DND-41 (cell line): ENCODE results near the gene GLYATL3.
"Not testable (repeated sequence)": the region's sequence is repeated elsewhere in the genome, so short reads cannot be mapped to it uniquely, and the experiment has no call there.

Source experiments
- EZH2 ChIP-seq: IDR thresholded peaks from 3 replicates; pipeline ENCODE4 v1.6.1; 2012; ENCODE audit warnings: borderline replicate concordance, low read depth, mild to moderate bottlenecking, moderate library complexity, low read length, inconsistent platforms; ENCODE audit not compliant: severe bottlenecking
- TF ChIP-seq, protein P1 (sequence below): IDR thresholded peaks from 2 replicates; pipeline ENCODE4 v1.5.1; 2012; ENCODE audit warnings: borderline replicate concordance, low read length, moderate library complexity, mild to moderate bottlenecking; ENCODE audit not compliant: poor library complexity, severe bottlenecking; ENCODE audit errors: extremely low read depth

DNA sequence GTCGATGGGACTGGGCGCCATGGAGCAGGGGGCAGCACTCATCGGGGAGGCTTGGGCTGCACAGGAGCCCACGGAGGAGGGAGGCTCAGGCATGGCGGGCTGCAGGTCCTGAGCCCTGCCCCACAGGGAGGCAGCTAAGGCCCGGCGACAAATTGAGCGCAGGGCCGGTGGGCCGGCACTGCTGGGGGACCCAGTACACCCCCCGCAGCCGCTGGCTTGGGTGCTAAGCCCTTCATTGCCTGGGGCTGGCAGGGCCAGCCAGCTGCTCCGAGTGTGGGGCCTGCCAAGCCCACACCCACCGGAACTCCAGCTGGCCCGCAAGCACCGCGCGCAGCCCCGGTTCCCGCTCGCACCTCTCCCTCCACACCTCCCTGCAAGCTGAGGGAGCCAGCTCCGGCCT, 17.9 kb upstream of the GLYATL3 start:
- TF ChIP-seq, protein P1, sequence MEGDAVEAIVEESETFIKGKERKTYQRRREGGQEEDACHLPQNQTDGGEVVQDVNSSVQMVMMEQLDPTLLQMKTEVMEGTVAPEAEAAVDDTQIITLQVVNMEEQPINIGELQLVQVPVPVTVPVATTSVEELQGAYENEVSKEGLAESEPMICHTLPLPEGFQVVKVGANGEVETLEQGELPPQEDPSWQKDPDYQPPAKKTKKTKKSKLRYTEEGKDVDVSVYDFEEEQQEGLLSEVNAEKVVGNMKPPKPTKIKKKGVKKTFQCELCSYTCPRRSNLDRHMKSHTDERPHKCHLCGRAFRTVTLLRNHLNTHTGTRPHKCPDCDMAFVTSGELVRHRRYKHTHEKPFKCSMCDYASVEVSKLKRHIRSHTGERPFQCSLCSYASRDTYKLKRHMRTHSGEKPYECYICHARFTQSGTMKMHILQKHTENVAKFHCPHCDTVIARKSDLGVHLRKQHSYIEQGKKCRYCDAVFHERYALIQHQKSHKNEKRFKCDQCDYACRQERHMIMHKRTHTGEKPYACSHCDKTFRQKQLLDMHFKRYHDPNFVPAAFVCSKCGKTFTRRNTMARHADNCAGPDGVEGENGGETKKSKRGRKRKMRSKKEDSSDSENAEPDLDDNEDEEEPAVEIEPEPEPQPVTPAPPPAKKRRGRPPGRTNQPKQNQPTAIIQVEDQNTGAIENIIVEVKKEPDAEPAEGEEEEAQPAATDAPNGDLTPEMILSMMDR: not testable (repeated sequence)
- TF ChIP-seq EZH2: not testable (repeated sequence)
